Skeletal muscle tissue (tissue), 4 donors: Measurements from ENCODE around the gene MMP23B. TPM values are rescaled to one million over a fixed set of nuclear protein-coding genes. Genes with fewer than 3 reads are reported as not detected.
"Not testable (repeated sequence)": the region's sequence is repeated elsewhere in the genome, so short reads cannot be mapped to it uniquely, and the experiment has no call there.

Source experiments
- H3K27ac ChIP-seq: one replicate; pipeline ENCODE4 v1.7.0; 2013; ENCODE audit warnings: mild to moderate bottlenecking, low read depth, low read length, inconsistent platforms
- H3K27me3 ChIP-seq, 3 donors: one replicate each; pipeline ENCODE4 v1.7.0; 2013; ENCODE audit warnings: low read length in 3 of 3; ENCODE audit not compliant: control insufficient read depth in 3 of 3, insufficient read depth in 3 of 3
- H3K36me3 ChIP-seq, 3 donors: one replicate each; pipeline ENCODE4 v1.7.0; 2013; ENCODE audit warnings: low read length in 3 of 3; ENCODE audit not compliant: control insufficient read depth in 3 of 3, insufficient read depth in 3 of 3
- H3K4me1 ChIP-seq, 3 donors: one replicate each; pipeline ENCODE4 v1.7.0; 2013; ENCODE audit warnings: low read length in 3 of 3, mild to moderate bottlenecking in 3 of 3; ENCODE audit not compliant: control insufficient read depth in 3 of 3, insufficient read depth in 3 of 3
- H3K4me3 ChIP-seq, 3 donors: one replicate each; pipeline ENCODE4 v1.7.0; 2013; ENCODE audit warnings: low read length in 3 of 3
- H3K9ac ChIP-seq, 3 donors: one replicate each; pipeline ENCODE4 v1.7.0; 2013; ENCODE audit warnings: low read length in 3 of 3, mild to moderate bottlenecking in 3 of 3, moderate library complexity in 2 of 3, low read depth in 1 of 3
- H3K9me3 ChIP-seq, 3 donors: one replicate each; pipeline ENCODE4 v1.7.0; 2013; ENCODE audit warnings: low read length in 3 of 3; ENCODE audit not compliant: control insufficient read depth in 3 of 3
- total RNA-seq: library from RNA; depleted of rRNA; stranded (reverse); fragments of >200 nt; gene quantifications from one replicate; pipeline ENCODE4 v1.2.3, GENCODE V29; 2014
- donor health status: Osteomylitis.

The MMP23B gene
- total RNA-seq, 1 donor from 2014 or later: 17.2 TPM

DNA sequence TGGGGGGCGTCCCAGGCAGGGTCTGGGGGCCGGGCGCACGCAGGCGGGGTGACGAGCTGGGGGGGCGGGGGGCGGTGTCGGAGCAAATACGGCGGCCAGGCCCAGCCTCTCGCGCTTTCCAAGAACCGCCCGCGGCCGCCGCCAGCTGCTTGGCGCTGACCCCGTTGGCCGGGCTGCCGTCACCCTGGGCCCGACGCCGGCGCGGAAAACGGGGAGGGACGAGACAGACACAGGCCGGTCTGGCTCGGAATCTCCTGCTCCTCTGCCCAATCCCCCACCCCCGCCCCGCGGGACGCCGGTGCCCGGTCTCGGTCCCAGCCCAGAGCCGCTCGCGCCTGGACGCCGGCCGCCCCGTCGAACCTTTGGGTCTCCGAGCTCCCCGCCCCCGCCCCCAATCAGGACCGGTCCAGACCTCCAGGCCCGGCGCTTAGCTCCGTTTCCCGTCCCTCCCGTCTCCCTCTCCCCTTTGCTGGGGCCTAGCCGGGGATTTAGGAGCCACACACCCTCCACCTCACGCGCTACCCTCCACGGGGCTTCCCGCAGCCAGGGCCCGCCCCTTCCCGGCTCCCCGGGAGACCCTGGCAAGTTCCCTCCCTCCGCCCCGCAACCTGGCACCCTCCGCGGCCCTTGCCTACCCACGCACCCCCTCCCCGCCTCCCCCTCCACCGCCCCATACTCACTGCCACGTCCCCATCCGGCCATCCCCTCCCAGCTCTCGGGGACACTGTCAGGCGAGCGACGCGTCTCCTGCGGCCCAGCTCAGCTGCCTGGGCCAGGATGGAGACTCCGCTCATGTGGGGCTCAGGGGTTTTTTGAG, 800 bp upstream of the MMP23B start:
- Histone ChIP-seq H3K27ac (peak overlapping the region; percentile 71), H3K4me3 (peak overlapping the region in 1 of 3 donors; percentile 22), H3K9ac (peak overlapping the region in 1 of 3 donors; percentile 40)

GRCh38 chr1:1633409-1633808, 1.4 kb downstream of the MMP23B start:
- not testable (repeated sequence) for H3K9ac ChIP-seq, H3K27ac ChIP-seq, H3K4me3 ChIP-seq, H3K4me1 ChIP-seq, H3K9me3 ChIP-seq, H3K27me3 ChIP-seq
- peaks cover under 1 to 14% (median 4%) of the 10 kb centered on the region in 3 donors for H3K36me3 ChIP-seq

More for the DNA sequence above, 800 bp upstream of the MMP23B start:
- no peaks in the 10 kb centered on the region for H3K9me3 ChIP-seq
- H3K36me3 ChIP-seq: peaks cover 8 to 22% (median 19%) of the 10 kb centered on the region in 3 donors
- H3K27me3 ChIP-seq: peaks cover 0 to 4% (median 0%) of the 10 kb centered on the region in 3 donors
- peaks cover 0 to 3% (median 3%) of the 10 kb centered on the region in 3 donors for H3K4me1 ChIP-seq

- H3K9ac ChIP-seq, H3K4me1 ChIP-seq, H3K27ac ChIP-seq, H3K9me3 ChIP-seq, H3K4me3 ChIP-seq, H3K27me3 ChIP-seq: not testable (repeated sequence)
- H3K36me3 ChIP-seq: peaks cover 0 to 12% (median 3%) of the 10 kb centered on the region in 3 donors
Observed at GRCh38 chr1:1634613-1635012, 2.6 kb downstream of the MMP23B start.

GRCh38 chr1:1636621-1637478, 4.9 kb downstream of the MMP23B start:
- not testable (repeated sequence) for H3K27ac ChIP-seq, H3K27me3 ChIP-seq, H3K4me3 ChIP-seq, H3K9ac ChIP-seq, H3K4me1 ChIP-seq, H3K9me3 ChIP-seq
- H3K36me3 ChIP-seq: peaks cover 0 to 12% (median 3%) of the 10 kb centered on the region in 3 donors

- H3K27ac ChIP-seq, H3K4me1 ChIP-seq, H3K9ac ChIP-seq, H3K4me3 ChIP-seq, H3K27me3 ChIP-seq, H3K9me3 ChIP-seq: not testable (repeated sequence)
- H3K36me3 ChIP-seq: peaks cover 0 to 12% (median 3%) of the 10 kb centered on the region in 3 donors
Observed at GRCh38 chr1:1637479-1637875, 5.5 kb downstream of the MMP23B start.

GRCh38 chr1:1638528-1638927, 6.6 kb downstream of the MMP23B start:
- not testable (repeated sequence) for H3K27me3 ChIP-seq, H3K4me3 ChIP-seq, H3K27ac ChIP-seq, H3K4me1 ChIP-seq, H3K9me3 ChIP-seq, H3K9ac ChIP-seq
- H3K36me3 ChIP-seq: peaks cover 0 to 12% (median 3%) of the 10 kb centered on the region in 3 donors

GRCh38 chr1:1639368-1639767, 7.4 kb downstream of the MMP23B start:
- H3K4me1 ChIP-seq, H3K4me3 ChIP-seq, H3K9ac ChIP-seq, H3K9me3 ChIP-seq, H3K27ac ChIP-seq, H3K27me3 ChIP-seq: not testable (repeated sequence)
- peaks cover 0 to 12% (median 3%) of the 10 kb centered on the region in 3 donors for H3K36me3 ChIP-seq

- not testable (repeated sequence) for H3K9ac ChIP-seq
- H3K36me3 ChIP-seq: peaks cover 0 to 12% (median 3%) of the 10 kb centered on the region in 3 donors
Observed at GRCh38 chr1:1640081-1640480, 8.1 kb downstream of the MMP23B start.

GRCh38 chr1:1640711-1641461, 8.9 kb downstream of the MMP23B start:
- H3K36me3 ChIP-seq: peaks cover 0 to 14% (median 3%) of the 10 kb centered on the region in 3 donors
- H3K4me3 ChIP-seq: not testable (repeated sequence)

More at GRCh38 chr1:1640081-1640480, 8.1 kb downstream of the MMP23B start:
- not testable (repeated sequence) for H3K9me3 ChIP-seq, H3K27ac ChIP-seq, H3K27me3 ChIP-seq, H3K4me3 ChIP-seq, H3K4me1 ChIP-seq

More at GRCh38 chr1:1640711-1641461, 8.9 kb downstream of the MMP23B start:
- H3K27ac ChIP-seq, H3K4me1 ChIP-seq, H3K9ac ChIP-seq, H3K9me3 ChIP-seq, H3K27me3 ChIP-seq: not testable (repeated sequence)
